ENCODE measurements around the gene DNAJC28.
"Not testable (repeated sequence)": the region's sequence is repeated elsewhere in the genome, so short reads cannot be mapped to it uniquely, and the experiment has no call there.

DNAJC28 gene

GRCh38 chr21:33481314-33481943 lies 10.1 kb downstream of the DNAJC28 start:
- no peak for FAIRE-seq
- DNase-seq (ENCODE audit: low spot score), result peak; percentile 46

DNA sequence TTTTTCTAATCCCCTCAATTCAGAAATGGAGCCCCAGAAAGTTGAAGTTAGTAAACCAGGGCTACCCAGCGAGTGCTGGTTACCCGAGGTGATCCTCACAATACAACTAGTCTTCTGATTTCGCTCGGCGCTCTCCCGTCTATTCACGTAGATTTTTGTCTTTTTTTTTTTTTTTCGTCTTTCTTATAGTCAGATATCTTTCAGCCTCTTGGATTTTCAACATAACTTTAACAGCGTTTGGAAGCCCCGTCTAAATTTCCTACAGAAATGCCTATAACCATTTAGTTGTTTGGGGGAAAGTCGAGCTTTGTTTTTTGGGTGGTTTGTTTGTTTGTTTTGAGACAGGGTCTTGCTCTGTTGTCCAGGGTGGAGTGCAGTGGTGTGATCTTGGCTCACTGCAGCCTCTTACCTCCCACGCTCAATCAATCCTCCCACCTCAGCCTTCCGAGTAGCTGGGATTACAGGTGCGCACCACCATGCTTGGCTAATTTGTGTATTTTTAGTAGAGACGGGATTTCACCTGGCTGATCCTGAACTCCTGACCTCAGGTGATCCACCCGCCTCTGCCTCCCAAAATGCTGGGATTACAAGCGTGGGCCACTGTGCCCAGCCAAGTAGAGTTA lies 10.9 kb downstream of the DNAJC28 start:
- FAIRE-seq, result no peak
- DNase-seq (ENCODE audit: low spot score), result no peak

DNA sequence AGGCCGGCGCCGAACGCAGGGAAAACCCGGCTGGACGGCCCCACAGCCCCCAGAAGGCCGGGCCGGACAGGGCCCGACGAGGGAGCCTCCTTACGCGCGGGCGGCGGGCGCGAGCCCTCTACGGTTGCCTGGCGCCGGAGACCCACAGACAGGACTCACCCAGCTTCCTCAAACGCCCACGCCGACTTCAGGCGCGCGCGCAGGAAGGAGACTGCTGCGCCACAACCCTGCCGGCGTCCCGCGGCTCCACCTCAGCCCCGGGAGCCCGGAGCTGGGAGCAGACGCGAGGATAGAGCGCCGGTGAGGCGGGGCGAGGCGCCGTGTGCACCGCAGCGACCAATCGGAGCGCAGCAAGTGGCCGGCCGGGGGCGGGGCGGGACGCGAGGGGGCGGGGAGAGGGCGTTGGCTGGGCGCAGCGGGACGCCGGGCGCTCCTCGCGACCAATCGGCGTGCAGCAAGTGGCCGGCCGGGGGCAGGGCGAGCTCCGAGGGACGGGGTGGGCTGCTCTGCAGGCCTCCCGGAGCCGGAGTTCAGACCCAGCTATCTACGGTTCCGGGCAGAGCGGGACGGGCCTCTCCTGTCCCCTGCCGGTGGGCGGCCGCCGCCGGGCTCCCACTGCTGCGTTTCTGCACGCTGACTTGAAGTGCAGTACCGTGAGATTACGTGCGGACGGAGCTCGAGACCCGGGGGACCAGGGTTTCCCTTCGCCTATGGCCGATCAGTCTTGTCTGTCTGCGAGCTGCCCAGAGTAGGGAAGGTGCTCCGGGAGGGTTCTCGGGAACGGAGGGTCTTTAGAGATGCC lies 11.6 kb downstream of the DNAJC28 start, which contains the start of gene TMEM50B:
Gene TMEM50B (minus strand): TSS at position 296 of the 802 bp plus-strand sequence. CDS start 11,089 bp downstream, outside the sequence.
- FAIRE-seq (no peak), DNase-seq (ENCODE audit: low spot score) (peak; percentile 89)

- DNase-seq (ENCODE audit: low spot score), result no peak
- FAIRE-seq, result no peak
These were observed 12.4 kb downstream of the DNAJC28 start for GRCh38 chr21:33478935-33479678.

DNA sequence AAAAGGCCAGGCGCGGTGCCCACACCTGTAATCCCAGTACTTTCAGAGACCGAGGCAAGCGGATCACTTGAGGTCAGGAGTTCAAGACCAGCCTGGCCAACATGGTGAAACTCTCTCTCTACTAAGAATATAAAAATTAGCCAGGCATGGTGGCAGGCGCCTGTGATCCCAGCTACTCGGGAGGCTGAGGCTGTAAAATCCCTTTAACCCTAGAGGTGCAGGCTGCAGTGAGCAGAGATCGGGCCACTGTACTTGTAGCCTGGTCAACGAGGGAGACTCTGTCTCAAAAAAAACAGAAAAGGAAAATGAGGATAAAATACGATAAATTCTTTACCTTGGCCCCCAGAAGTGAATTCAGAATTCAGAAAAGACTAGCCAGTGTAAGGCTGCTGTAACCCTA lies 13.3 kb downstream of the DNAJC28 start:
- FAIRE-seq (no peak), DNase-seq (ENCODE audit: low spot score) (no peak)

DNA sequence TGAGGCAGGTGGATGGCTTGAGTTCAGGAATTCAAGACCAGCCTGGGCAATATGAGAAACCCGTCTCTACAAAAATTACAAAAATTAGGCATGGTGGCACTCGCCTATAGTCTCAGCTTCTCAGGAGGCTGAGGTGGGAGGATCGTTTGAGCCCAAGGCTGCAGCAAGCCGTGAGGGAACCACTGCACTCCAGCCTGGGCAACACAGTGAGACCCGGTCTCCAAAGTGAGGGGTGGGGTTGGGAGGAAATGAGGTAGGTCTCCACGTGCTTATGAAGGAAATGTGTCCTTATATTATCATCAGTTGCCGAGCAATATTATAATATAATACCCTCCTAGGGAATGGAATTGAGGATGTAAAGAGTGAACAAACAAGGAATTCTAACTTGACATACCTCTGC lies 14.4 kb downstream of the DNAJC28 start:
- FAIRE-seq (no peak), DNase-seq (ENCODE audit: low spot score) (no peak)

- no peak for DNase-seq (ENCODE audit: low spot score)
- FAIRE-seq, result no peak
These were observed 18.2 kb downstream of the DNAJC28 start for GRCh38 chr21:33473344-33473743.

DNA sequence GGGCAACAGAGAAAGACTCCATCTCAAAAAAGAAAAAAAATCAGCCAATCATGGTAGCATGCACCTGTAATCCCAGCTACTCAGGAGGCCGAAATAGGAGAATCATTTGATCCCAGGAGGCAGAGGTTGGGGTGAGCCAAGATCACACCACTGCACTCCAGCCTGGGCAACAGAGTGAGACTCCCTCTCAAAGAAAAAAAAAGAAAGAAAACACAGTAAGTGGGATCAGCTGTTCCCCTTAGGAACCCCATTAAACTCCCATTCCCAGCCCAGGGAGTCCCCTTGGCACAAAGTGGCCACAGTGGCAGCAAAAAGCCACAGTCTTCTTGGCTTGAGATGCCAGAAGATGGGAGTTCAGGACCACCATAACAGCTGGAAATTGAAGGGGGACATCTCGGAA lies 20.8 kb downstream of the DNAJC28 start:
- no peak for DNase-seq (ENCODE audit: low spot score)
- FAIRE-seq, result no peak

DNA sequence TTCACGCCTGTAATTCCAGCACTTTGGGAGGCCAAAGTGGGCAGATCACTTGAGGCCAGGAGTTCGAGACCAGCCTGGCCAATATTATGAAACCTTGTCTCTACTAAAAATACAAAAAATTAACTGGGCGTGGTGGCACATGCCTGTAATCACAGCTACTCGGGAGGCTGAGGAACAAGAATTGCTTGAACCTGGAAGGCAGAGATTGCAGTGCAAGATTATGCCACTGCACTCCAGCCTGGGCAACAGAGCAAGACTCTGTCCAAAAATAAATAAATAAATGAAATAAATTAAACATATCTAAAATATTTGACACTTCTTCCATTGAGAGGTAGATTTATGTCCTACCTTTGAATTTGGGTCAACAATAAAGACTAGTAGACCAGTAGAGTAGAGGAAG lies 22.3 kb downstream of the DNAJC28 start:
- not testable (repeated sequence) for FAIRE-seq; DNase-seq (ENCODE audit: low spot score)

DNA sequence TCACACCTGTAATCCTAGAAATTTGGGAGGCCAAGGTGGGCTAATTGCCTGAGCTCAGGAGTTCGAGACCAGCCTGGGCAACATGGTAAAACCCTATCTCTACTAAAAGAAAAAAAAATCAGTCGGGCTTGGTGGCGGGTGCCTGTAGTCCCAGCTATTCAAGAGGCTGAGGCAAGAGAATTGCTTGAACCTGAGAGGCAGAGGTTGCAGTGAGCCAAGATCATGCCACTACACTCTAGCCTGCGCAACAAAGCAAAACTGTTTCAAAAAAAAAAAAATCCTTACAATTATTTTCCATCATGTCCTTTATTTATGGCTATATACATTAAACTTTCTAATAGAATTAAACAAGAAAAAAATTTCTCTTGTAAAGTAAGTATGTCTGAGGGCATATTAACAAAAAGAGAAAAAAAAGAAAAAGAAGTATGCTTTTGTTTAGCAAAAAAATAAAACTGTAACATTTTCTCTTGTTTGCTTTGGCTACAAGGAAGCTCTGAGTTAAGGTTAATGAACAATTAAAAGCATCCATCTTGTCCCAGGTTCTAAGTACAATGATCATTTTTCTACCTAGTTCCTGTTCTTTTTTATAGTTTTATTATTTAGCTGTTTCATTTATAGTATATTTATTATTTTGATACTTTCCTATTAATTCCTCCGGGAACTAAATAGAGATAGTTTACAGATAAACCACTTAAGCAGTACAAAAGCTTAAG lies 29.8 kb downstream of the DNAJC28 start:
- FAIRE-seq (no peak), DNase-seq (ENCODE audit: low spot score) (no peak)

DNA sequence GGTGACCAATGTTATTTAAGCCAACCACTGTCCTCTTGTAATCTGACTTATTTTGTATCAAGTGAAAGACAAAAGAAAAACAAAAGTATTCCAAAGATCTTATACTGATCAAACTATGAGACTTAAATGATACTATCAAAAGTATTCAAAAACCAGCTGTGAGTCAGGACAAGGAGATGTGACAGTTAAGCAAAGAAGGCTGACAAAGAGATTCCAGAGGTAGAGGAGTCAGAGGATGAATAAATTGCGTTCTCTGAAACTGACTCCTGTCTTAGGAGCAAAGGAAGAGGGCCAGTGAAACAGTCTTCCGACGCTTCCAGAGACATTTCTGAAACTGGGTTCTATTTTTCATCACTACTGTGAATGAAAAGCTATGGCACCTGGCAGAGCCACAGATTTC lies 32.7 kb downstream of the DNAJC28 start:
- DNase-seq (ENCODE audit: low spot score) (no peak), FAIRE-seq (no peak)

DNA sequence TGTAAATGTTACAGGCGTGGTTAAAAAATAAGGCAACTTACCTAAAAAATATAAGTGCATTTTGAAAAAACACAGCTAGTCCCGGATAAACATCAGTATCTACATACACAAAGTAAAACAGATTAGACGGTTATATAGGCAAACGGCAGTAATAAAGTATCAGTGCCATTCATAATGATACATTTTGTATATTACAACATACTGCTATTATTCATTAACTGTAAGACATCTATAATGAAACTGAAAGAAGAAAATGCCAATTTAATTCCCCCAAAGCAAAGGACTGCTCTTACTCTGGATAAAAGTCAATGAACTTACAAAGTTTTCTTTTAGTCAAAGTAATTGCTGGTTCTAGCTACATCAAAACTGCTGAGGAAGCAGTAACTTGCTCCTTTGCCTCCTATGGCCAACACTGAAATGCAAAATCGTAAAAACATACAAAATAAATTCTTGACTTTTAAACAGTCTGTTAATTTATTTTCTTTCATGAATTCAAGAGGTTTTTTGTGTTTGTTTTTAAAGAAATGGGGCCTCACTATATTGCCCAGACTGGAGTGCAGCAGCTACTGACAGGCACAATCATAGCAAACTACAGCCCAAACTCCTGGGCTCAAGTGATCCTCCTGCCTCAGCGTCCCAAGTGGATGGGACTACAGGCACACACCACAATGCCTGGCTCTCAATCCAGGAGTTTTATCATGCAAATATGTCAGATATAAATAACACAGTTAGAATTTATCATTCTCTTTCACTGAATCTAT lies 35.6 kb downstream of the DNAJC28 start:
- DNase-seq (ENCODE audit: low spot score) (no peak), FAIRE-seq (no peak)

GRCh38 chr21:33452362-33452761 lies 39.2 kb downstream of the DNAJC28 start:
- DNase-seq (ENCODE audit: low spot score), result no peak
- FAIRE-seq, result no peak

- peak; percentile 17 for DNase-seq (ENCODE audit: low spot score)
- no peak for FAIRE-seq
These were observed 39.9 kb downstream of the DNAJC28 start for GRCh38 chr21:33451634-33452071.

DNA sequence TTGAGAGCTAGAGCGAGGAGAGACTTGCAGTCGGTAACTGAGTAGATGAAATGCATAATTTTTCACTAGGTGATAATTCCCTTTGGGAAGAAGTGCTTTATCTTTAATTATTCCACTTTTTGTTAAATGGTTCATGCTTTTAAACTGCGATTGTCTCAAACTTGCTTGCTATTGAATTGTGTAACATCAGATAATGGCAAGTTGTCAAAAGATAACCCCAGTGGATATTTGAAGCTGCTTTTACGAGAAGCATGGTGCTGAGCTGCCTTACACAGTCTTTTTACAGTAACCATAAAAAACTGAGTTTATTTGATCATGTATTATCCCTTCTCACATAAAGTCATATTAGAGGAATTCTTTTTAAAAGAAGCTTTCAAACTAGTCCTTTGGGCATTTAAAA lies 41.9 kb downstream of the DNAJC28 start:
- DNase-seq (ENCODE audit: low spot score), result no peak
- FAIRE-seq, result no peak

DNA sequence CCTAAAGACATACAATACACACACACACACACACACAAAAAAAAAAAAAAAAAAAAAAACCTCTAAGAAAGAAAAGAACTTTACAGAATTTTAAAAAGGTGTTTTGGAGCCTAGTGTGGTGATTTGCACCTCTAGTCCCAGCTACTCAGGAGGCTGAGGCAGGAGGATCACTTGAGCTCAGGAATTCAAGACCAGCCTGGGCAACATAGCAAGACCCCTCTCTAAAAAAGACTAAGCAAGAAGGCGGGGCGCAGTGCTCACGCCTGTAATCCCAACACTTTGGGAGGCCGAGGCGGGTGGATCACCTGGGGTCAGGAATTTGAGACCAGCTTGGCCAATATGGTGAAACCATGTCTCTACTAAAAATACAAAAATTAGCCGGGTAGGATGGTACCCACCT lies 44.9 kb downstream of the DNAJC28 start:
- DNase-seq (ENCODE audit: low spot score); FAIRE-seq: not testable (repeated sequence)

GRCh38 chr21:33444499-33444898 lies 47.0 kb downstream of the DNAJC28 start:
- FAIRE-seq (no peak), DNase-seq (ENCODE audit: low spot score) (no peak)

GRCh38 chr21:33443194-33443593 lies 48.3 kb downstream of the DNAJC28 start:
- DNase-seq (ENCODE audit: low spot score) (no peak), FAIRE-seq (no peak)

DNA sequence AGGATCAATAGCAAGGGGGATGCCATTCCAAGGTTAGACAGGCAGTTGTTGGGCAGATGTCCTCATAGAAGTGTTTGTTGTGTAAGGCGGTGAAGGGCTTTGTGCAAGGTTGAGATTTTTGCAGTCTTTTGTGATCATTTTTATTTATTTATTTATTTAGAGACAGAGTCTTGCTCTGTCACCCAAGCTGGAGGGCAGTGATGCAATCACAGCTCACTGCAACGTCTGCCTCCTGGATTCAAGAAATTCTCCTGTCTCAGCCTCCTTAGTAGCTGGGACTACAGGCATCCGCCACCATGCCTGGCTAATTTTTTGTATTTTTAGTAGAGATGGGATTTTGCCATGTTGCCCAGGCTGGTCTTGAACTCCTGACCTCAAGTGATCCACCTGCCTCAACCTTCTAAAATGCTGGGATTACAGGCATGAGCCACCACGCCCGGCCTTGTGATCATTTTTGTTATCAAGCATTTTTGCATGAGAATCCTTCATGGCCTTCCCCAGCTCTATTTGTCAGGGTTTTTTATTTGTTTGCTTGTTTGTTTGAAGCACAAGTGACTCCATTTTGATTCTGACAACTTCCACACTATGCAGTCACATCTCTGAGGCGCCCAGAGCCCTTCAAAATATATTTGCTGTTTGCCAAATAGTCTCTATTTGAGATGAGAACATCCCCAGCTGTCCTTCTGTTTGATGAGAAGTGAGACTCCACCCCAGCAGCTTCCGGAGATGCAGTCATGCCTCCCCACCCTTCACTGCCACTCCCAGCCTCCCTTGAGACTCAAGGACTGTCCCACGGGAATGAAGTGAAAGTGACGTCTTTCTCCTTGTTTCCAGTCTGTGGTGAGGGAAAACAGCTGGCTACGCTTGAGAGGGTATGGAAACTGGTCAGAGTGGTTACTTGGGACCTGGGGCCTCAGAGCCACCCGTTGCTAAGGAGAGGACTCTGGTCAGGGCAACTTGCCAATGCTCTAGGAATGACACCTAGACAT lies 49.7 kb downstream of the DNAJC28 start:
- FAIRE-seq (peak; percentile 89), DNase-seq (ENCODE audit: low spot score) (peak; percentile 97)

Measured in RCC 7860 (cell line).